Naive thymus-derived CD8-positive, alpha-beta T cell (primary cell): ENCODE measurements around the gene DERL2. TPM values are rescaled to one million over a fixed set of nuclear protein-coding genes. Genes with fewer than 3 reads are reported as not detected.

ENCODE experiments used
- ATAC-seq, 2 donors: fragments of 150-1000 bp; cut with Tn5 transposase in 1 of 2; sonication (Bioruptor Pico), chemical (Tn5 transposase) in 1 of 2; 1 replicate in 1 of 2; 2 replicates in 1 of 2; pipeline ENCODE4 v1.10.0; 2021; ENCODE audit warnings: mild to moderate bottlenecking in 2 of 2, moderate library complexity in 2 of 2
- POLR2A ChIA-PET: fragments of 350-600 bp; sonication (Branson Sonifier 250); formaldehyde crosslinking; loops from one replicate; lab custom pipeline; 2021; ENCODE audit warnings: antibody characterized with exemption; lab: Charles Lee
- DNase-seq, 10 donors: peaks; one replicate each; pipeline versions ENCODE4 v3.0.0 to v3.0.0-alpha.2; 2020 to 2022
- H3K27ac Mint-ChIP-seq, 10 donors: one replicate each; pipeline ENCODE4 v1.8.0; 2020 to 2022; ENCODE audit warnings: mild to moderate bottlenecking in 10 of 10, mixed read lengths in 10 of 10, moderate library complexity in 4 of 10, inconsistent platforms in 1 of 10
- H3K27me3 Mint-ChIP-seq, 5 donors: one replicate each; pipeline ENCODE4 v1.8.0; 2021 to 2022; ENCODE audit warnings: mixed read lengths in 5 of 5
- H3K36me3 Mint-ChIP-seq, 3 donors: one replicate each; pipeline ENCODE4 v1.8.0; 2020 to 2022; ENCODE audit warnings: mixed read lengths in 3 of 3, mild to moderate bottlenecking in 2 of 3, inconsistent platforms in 1 of 3
- H3K4me1 Mint-ChIP-seq, 4 donors: one replicate each; pipeline ENCODE4 v1.8.0; 2021 to 2022; ENCODE audit warnings: mixed read lengths in 4 of 4
- H3K4me3 Mint-ChIP-seq, 10 donors: one replicate each; pipeline ENCODE4 v1.8.0; 2020 to 2022; ENCODE audit warnings: mild to moderate bottlenecking in 10 of 10, mixed read lengths in 10 of 10, moderate library complexity in 6 of 10, inconsistent platforms in 1 of 10
- H3K9me3 Mint-ChIP-seq, 9 donors: one replicate each; pipeline ENCODE4 v1.8.0; 2020 to 2022; ENCODE audit warnings: mixed read lengths in 9 of 9, mild to moderate bottlenecking in 3 of 9, inconsistent platforms in 1 of 9, moderate library complexity in 1 of 9
- polyA plus RNA-seq, 3 donors: library from polyadenylated mRNA; unstranded; fragments of 300-500 nt; fragmentation: Illumina TruSeq; gene quantifications; one replicate each; pipeline ENCODE4 v1.2.3, GENCODE V29; 2021
- total RNA-seq, 8 experiments: library from RNA in 2 of 8; stranded (reverse) in 2 of 8; gene quantifications; one replicate each; pipeline ENCODE4 v1.2.3 and lab custom pipeline; 2021 to 2026

The DERL2 gene
- total RNA-seq: 10 to 100 TPM; 83.5 to 86.7 TPM
- polyA plus RNA-seq: 10 to 100 TPM; 56.5 to 74.1 (median 57.5) TPM
- 34.2 to 65.4 (median 53.1) reads per million in 6 experiments for total RNA-seq (lab: John Stamatoyannopoulos, UW)

GRCh38 chr17:5485270-5486205 lies at the start of gene DERL2:
DERL2 (minus strand) TSS chr17:5486178; CDS start chr17:5486161, 17 bp downstream.
- no peaks in the 10 kb centered on the region for H3K9me3 Mint-ChIP-seq

GRCh38 chr17:5535436-5535835 lies 49.5 kb upstream of the DERL2 start:
- Mint-ChIP-seq H3K4me3 (no peak overlapping the region), H3K27me3 (no peaks in the 10 kb centered on the region), H3K9me3 (no peaks in the 10 kb centered on the region), H3K36me3 (peaks cover 0 to 95% (median 22%) of the 10 kb centered on the region in 3 donors), H3K27ac (peak overlapping the region in 3 of 10 donors; percentile 21 to 37 (median 27)), H3K4me1 (peaks cover 0 to 5% (median under 1%) of the 10 kb centered on the region in 4 donors)
- POLR2A ChIA-PET: interaction anchor here (1.1 kb wide), 1 partner anchor 20 kb away, joined by 3 read pairs; no protein-coding TSS in a partner anchor
- no peak for ATAC-seq
- no peak for DNase-seq

More at GRCh38 chr17:5485270-5486205, at the start of gene DERL2:
- H3K4me1 Mint-ChIP-seq: peaks cover 21 to 68% (median 66%) of the 10 kb centered on the region in 4 donors
- H3K27me3 Mint-ChIP-seq: no peaks in the 10 kb centered on the region
- ATAC-seq (peak; percentile 3), DNase-seq (no peak)
- POLR2A ChIA-PET: interaction anchor here (0.5 to 5.7 kb wide), 14 partner anchors 10 to 1849 kb away, joined by 3 to 63 read pairs (median 5); partner anchors contain the start of genes C1QBP, CTNS, DHX33 and NLRP1
- H3K4me3 Mint-ChIP-seq: peak within 1 kb of the TSS; percentile 93 to 97 (median 96)
- H3K36me3 Mint-ChIP-seq: peaks cover 6 to 71% (median 14%) of the 10 kb centered on the region in 3 donors
- peak within 1 kb of the TSS; percentile 96 to 100 (median 98) for H3K27ac Mint-ChIP-seq

GRCh38 chr17:5533486-5534315 lies 47.7 kb upstream of the DERL2 start:
- no peak overlapping the region for H3K4me3 Mint-ChIP-seq
- peak overlapping the region in 4 of 10 donors; percentile 20 to 59 (median 52) for H3K27ac Mint-ChIP-seq
- peaks cover 0 to 96% (median 27%) of the 10 kb centered on the region in 3 donors for H3K36me3 Mint-ChIP-seq
- ATAC-seq (no peak), DNase-seq (no peak)
- no peaks in the 10 kb centered on the region for H3K27me3 Mint-ChIP-seq
- H3K4me1 Mint-ChIP-seq: peaks cover 0 to 4% (median under 1%) of the 10 kb centered on the region in 4 donors
- H3K9me3 Mint-ChIP-seq: no peaks in the 10 kb centered on the region
- POLR2A ChIA-PET: interaction anchor here (0.7 kb wide), 1 partner anchor 11 kb away, joined by 4 read pairs; no protein-coding TSS in a partner anchor

- Mint-ChIP-seq H3K27ac (peak overlapping the region in 2 of 10 donors; percentile 34 to 48), H3K36me3 (peaks cover 0 to 98% (median 24%) of the 10 kb centered on the region in 3 donors), H3K4me3 (peak overlapping the region in 1 of 10 donors; percentile 28), H3K4me1 (peaks cover 0 to 4% (median under 1%) of the 10 kb centered on the region in 4 donors), H3K27me3 (no peaks in the 10 kb centered on the region), H3K9me3 (no peaks in the 10 kb centered on the region)
- DNase-seq (no peak), ATAC-seq (no peak)
- POLR2A ChIA-PET: no interaction called here
These were observed 46.6 kb upstream of the DERL2 start for GRCh38 chr17:5532581-5532980.

GRCh38 chr17:5531085-5531418 lies 45.1 kb upstream of the DERL2 start:
- Mint-ChIP-seq H3K4me1 (peaks cover 0 to 4% (median 0%) of the 10 kb centered on the region in 4 donors), H3K27ac (no peak overlapping the region), H3K4me3 (no peak overlapping the region), H3K27me3 (no peaks in the 10 kb centered on the region), H3K9me3 (no peaks in the 10 kb centered on the region), H3K36me3 (peaks cover 0 to 99% (median 23%) of the 10 kb centered on the region in 3 donors)
- no peak for DNase-seq
- POLR2A ChIA-PET: no interaction called here
- no peak for ATAC-seq

- no peak for ATAC-seq
- H3K4me3 Mint-ChIP-seq: no peak overlapping the region
- H3K9me3 Mint-ChIP-seq: no peaks in the 10 kb centered on the region
- H3K4me1 Mint-ChIP-seq: peaks cover 0 to 4% (median 0%) of the 10 kb centered on the region in 4 donors
- H3K27me3 Mint-ChIP-seq: no peaks in the 10 kb centered on the region
- POLR2A ChIA-PET: no interaction called here
- DNase-seq: no peak
- H3K36me3 Mint-ChIP-seq: peaks cover 0 to 99% (median 23%) of the 10 kb centered on the region in 3 donors
- H3K27ac Mint-ChIP-seq: no peak overlapping the region
These were observed 44.5 kb upstream of the DERL2 start for GRCh38 chr17:5530265-5531084.

DNA sequence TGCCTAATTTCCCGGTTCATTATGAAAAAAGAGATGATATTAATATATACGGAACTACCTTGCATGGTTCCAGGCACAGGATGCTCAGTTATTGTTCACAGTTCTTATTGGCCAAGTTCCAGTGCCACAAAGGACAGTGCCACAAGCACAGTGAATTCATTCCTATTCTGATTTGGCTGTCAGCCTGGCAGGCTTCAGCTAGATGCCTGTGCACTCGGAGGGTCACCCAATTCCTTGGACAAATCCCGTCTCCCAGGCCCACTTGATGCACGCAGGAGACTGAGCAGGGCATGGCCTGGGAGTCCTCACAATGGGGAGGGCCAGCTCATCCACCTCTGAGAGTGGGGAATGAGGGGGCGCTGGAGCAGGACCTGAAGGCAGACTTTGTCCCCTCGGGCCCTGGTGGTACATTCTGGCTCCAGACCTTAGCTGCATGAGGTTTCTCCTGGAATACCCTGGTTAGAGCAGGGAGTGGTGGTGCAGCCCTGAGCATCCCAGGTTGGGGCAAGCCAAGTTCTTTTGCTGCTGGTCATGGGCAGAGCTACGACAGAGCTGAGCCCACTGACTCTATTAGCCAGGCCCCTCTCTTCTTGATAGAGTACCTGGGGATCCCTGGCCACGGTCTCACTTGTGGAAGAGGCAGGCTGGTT lies 41.7 kb upstream of the DERL2 start:
- no peaks in the 10 kb centered on the region for H3K27me3 Mint-ChIP-seq
- H3K4me1 Mint-ChIP-seq: peaks cover 0 to 2% (median under 1%) of the 10 kb centered on the region in 4 donors
- POLR2A ChIA-PET: interaction anchor here (0.6 kb wide), 1 partner anchor 9 kb away, joined by 5 read pairs; no protein-coding TSS in a partner anchor
- peak overlapping the region in 2 of 10 donors; percentile 22 to 73 for H3K27ac Mint-ChIP-seq
- ATAC-seq: no peak
- H3K4me3 Mint-ChIP-seq: no peak overlapping the region
- H3K36me3 Mint-ChIP-seq: peaks cover 0 to 97% (median 29%) of the 10 kb centered on the region in 3 donors
- no peaks in the 10 kb centered on the region for H3K9me3 Mint-ChIP-seq
- no peak for DNase-seq

GRCh38 chr17:5526821-5527598 lies 41.0 kb upstream of the DERL2 start:
- H3K9me3 Mint-ChIP-seq: no peaks in the 10 kb centered on the region
- H3K36me3 Mint-ChIP-seq: peaks cover 0 to 97% (median 26%) of the 10 kb centered on the region in 3 donors
- H3K27me3 Mint-ChIP-seq: no peaks in the 10 kb centered on the region
- H3K27ac Mint-ChIP-seq: peak overlapping the region in 4 of 10 donors; percentile 22 to 80 (median 42)
- POLR2A ChIA-PET: interaction anchor here (0.8 kb wide), 1 partner anchor 22 kb away, joined by 3 read pairs; no protein-coding TSS in a partner anchor
- no peak for DNase-seq
- peaks cover 0 to 3% (median under 1%) of the 10 kb centered on the region in 4 donors for H3K4me1 Mint-ChIP-seq
- no peak overlapping the region for H3K4me3 Mint-ChIP-seq
- peak in 1 of 2 donors; percentile 23 for ATAC-seq

GRCh38 chr17:5523249-5523648 lies 37.3 kb upstream of the DERL2 start:
- Mint-ChIP-seq H3K36me3 (peaks cover 0 to 83% (median 21%) of the 10 kb centered on the region in 3 donors), H3K9me3 (no peaks in the 10 kb centered on the region), H3K27me3 (no peaks in the 10 kb centered on the region), H3K27ac (peak overlapping the region in 6 of 10 donors; percentile 8 to 79 (median 34)), H3K4me3 (no peak overlapping the region), H3K4me1 (peaks cover 0 to 3% (median under 1%) of the 10 kb centered on the region in 4 donors)
- POLR2A ChIA-PET: interaction anchor here (0.6 kb wide), 1 partner anchor 10 kb away, joined by 4 read pairs; no protein-coding TSS in a partner anchor
- no peak for DNase-seq
- no peak for ATAC-seq

GRCh38 chr17:5522476-5522875 lies 36.5 kb upstream of the DERL2 start:
- H3K4me1 Mint-ChIP-seq: peaks cover 0 to 5% (median 3%) of the 10 kb centered on the region in 4 donors
- no peaks in the 10 kb centered on the region for H3K9me3 Mint-ChIP-seq
- DNase-seq: no peak
- H3K27me3 Mint-ChIP-seq: no peaks in the 10 kb centered on the region
- peaks cover 0 to 83% (median 21%) of the 10 kb centered on the region in 3 donors for H3K36me3 Mint-ChIP-seq
- POLR2A ChIA-PET: no interaction called here
- H3K4me3 Mint-ChIP-seq: no peak overlapping the region
- peak overlapping the region in 6 of 10 donors; percentile 47 to 79 (median 58) for H3K27ac Mint-ChIP-seq
- ATAC-seq: no peak
